A549 (cell line): ENCODE results near the gene SGTB. TPM values are rescaled to one million over a fixed set of nuclear protein-coding genes. Genes with fewer than 3 reads are reported as not detected.

ENCODE experiments used
- ATAC-seq, 2 experiments: fragments of 200-7000 bp in 1 of 2; fragments of >200 bp in 1 of 2; cut with Nextera tagmentation in 1 of 2; cut with Tn5 transposase in 1 of 2; 3 replicates each; pipeline versions ENCODE4 v1.8.0 to v1.9.1; 2018 to 2020; ENCODE audit warnings: mild to moderate bottlenecking in 1 of 2, moderate library complexity in 1 of 2
- CTCF ChIA-PET: fragments of 300-600 bp; sonication (Branson Sonifier 250); formaldehyde crosslinking; extraction: SDS; loops from one replicate; lab custom pipeline; 2021; ENCODE audit warnings: antibody characterized with exemption, inconsistent platforms; lab: Yijun Ruan, JAX
- POLR2A ChIA-PET: fragments of 350-600 bp; formaldehyde crosslinking; extraction: SDS; loops from one replicate; lab custom pipeline; 2021; ENCODE audit warnings: antibody characterized with exemption, inconsistent platforms; lab: Yijun Ruan, JAX
- DNase-seq, 2 experiments: peaks; one replicate each; pipeline versions ENCODE4 v3.0.0 to v3.0.0-alpha.2; 2011 to 2016; ENCODE audit warnings: low read depth in 1 of 2, low spot score in 1 of 2
- FAIRE-seq: peaks from 2 replicates; lab custom pipeline; 2011; peaks lifted over from hg19 to GRCh38; lab: Jason Lieb, UNC
- H3K27ac ChIP-seq, 2 experiments: fragments of >200 bp; sonication (Bioruptor Twin); formaldehyde crosslinking; 3 replicates each; pipeline ENCODE4 v1.5.1; 2016 to 2017
- H3K4me1 ChIP-seq: fragments of >200 bp; sonication (Bioruptor Twin); formaldehyde crosslinking; 3 replicates; pipeline ENCODE4 v1.6.1; 2016
- H3K4me2 ChIP-seq: fragments of >200 bp; sonication (Bioruptor Twin); formaldehyde crosslinking; 3 replicates; pipeline ENCODE4 v1.6.1; 2016
- H3K4me3 ChIP-seq: fragments of >200 bp; sonication (Bioruptor Twin); formaldehyde crosslinking; 3 replicates; pipeline ENCODE4 v1.5.1; 2016
- H3K9me3 ChIP-seq: fragments of >200 bp; sonication (Bioruptor Twin); formaldehyde crosslinking; 3 replicates; pipeline ENCODE4 v1.6.1; 2016
- CBX2 ChIP-seq: fragments of 200-600 bp; sonication (generic); IDR thresholded peaks from 2 replicates; pipeline ENCODE4 v1.6.1; 2016; ENCODE audit warnings: low read depth, mild to moderate bottlenecking, borderline replicate concordance
- CBX8 ChIP-seq: fragments of 200-600 bp; sonication (generic); IDR thresholded peaks from 2 replicates; pipeline ENCODE4 v1.6.1; 2016
- CHD2 ChIP-seq: fragments of 150-350 bp; IDR thresholded peaks from 2 replicates; pipeline ENCODE4 v1.6.1; 2014; ENCODE audit warnings: low read length; ENCODE audit not compliant: partially characterized antibody
- CHD4 ChIP-seq: fragments of 200-600 bp; sonication (generic); IDR thresholded peaks from 2 replicates; pipeline ENCODE4 v1.6.1; 2016; ENCODE audit warnings: antibody characterized with exemption, mild to moderate bottlenecking, borderline replicate concordance
- EP300 ChIP-seq, 2 experiments: fragments of >200 bp; sonication (Bioruptor Twin); formaldehyde crosslinking; IDR thresholded peaks; 2 replicates in 1 of 2; 3 replicates in 1 of 2; pipeline ENCODE4 v1.6.1; 2016 to 2017
- ESRRA ChIP-seq: fragments of 150-350 bp; IDR thresholded peaks from 2 replicates; pipeline ENCODE4 v1.6.1; 2014; ENCODE audit warnings: mild to moderate bottlenecking, low read length, borderline replicate concordance
- HEYL ChIP-seq: fragments of 250-450 bp; sonication (Bioruptor Pico); IDR thresholded peaks from 2 replicates; pipeline ENCODE4 v1.8.0; 2021; ENCODE audit warnings: mild to moderate bottlenecking, moderate library complexity
- HOXA7 ChIP-seq: fragments of 250-450 bp; sonication (Bioruptor Pico); IDR thresholded peaks from 2 replicates; pipeline ENCODE4 v1.5.0; 2020; ENCODE audit warnings: mild to moderate bottlenecking, moderate library complexity
- HOXB13 ChIP-seq: fragments of 250-450 bp; sonication (Bioruptor Pico); IDR thresholded peaks from 2 replicates; pipeline ENCODE4 v1.5.0; 2020; ENCODE audit warnings: low read depth, mild to moderate bottlenecking, moderate library complexity
- HOXB5 ChIP-seq: fragments of 250-450 bp; sonication (Bioruptor Pico); IDR thresholded peaks from 2 replicates; pipeline ENCODE4 v1.5.0; 2020; ENCODE audit warnings: mild to moderate bottlenecking, moderate library complexity
- JUN ChIP-seq, 2 experiments: fragments of >200 bp; sonication (Bioruptor Twin); formaldehyde crosslinking; IDR thresholded peaks; 2 replicates in 1 of 2; 3 replicates in 1 of 2; pipeline ENCODE4 v1.6.1; 2016 to 2017
- JUNB ChIP-seq: fragments of >200 bp; sonication (Bioruptor Twin); formaldehyde crosslinking; IDR thresholded peaks from 2 replicates; pipeline ENCODE4 v1.6.1; 2016
- KDM1A ChIP-seq: fragments of 200-600 bp; sonication (generic); IDR thresholded peaks from 2 replicates; pipeline ENCODE4 v1.6.1; 2016; ENCODE audit warnings: low read depth, mild to moderate bottlenecking
- MAZ ChIP-seq: fragments of 150-350 bp; IDR thresholded peaks from 2 replicates; pipeline ENCODE4 v1.6.1; 2014; ENCODE audit warnings: antibody characterized with exemption, low read depth, low read length, borderline replicate concordance
- NPAS2 ChIP-seq: fragments of 250-450 bp; sonication (Bioruptor Pico); IDR thresholded peaks from 2 replicates; pipeline ENCODE4 v1.8.0; 2022; ENCODE audit warnings: mild to moderate bottlenecking, moderate library complexity, borderline replicate concordance
- POLR2A ChIP-seq: IDR thresholded peaks from 2 replicates; pipeline ENCODE4 v1.6.1; 2012; ENCODE audit warnings: mild to moderate bottlenecking, low read length
- POLR2AphosphoS2 ChIP-seq: conservative IDR thresholded peaks from 2 replicates; pipeline ENCODE4 v1.6.1; 2012; ENCODE audit warnings: low read length, improper control_type of control experiment, inconsistent platforms
- RAD21 ChIP-seq, 2 experiments: fragments of >200 bp in 1 of 2; sonication (Bioruptor Twin) in 1 of 2; formaldehyde crosslinking in 1 of 2; IDR thresholded peaks in 1 of 2; conservative IDR thresholded peaks in 1 of 2; 2 replicates in 1 of 2; 3 replicates in 1 of 2; pipeline ENCODE4 v1.6.1; 2012 to 2018; ENCODE audit warnings: inconsistent platforms in 1 of 2
- RARB ChIP-seq: fragments of 250-450 bp; sonication (Bioruptor Pico); IDR thresholded peaks from 2 replicates; pipeline ENCODE4 v1.8.0; 2021; ENCODE audit warnings: mild to moderate bottlenecking, moderate library complexity
- SREBF2 ChIP-seq: fragments of 450-650 bp; IDR thresholded peaks from 2 replicates; pipeline ENCODE4 v1.6.1; 2014; ENCODE audit warnings: mild to moderate bottlenecking, moderate library complexity
- TFCP2L1 ChIP-seq: fragments of 250-450 bp; sonication (Bioruptor Pico); IDR thresholded peaks from 2 replicates; pipeline ENCODE4 v1.5.0; 2021; ENCODE audit warnings: mild to moderate bottlenecking
- TP53 ChIP-seq: fragments of 250-450 bp; sonication (Bioruptor Pico); IDR thresholded peaks from 2 replicates; pipeline ENCODE4 v1.5.0; 2021; ENCODE audit warnings: mild to moderate bottlenecking, moderate library complexity
- ZFP36 ChIP-seq: fragments of 450-650 bp; IDR thresholded peaks from 2 replicates; pipeline ENCODE4 v1.6.1; 2014; ENCODE audit warnings: borderline replicate concordance; ENCODE audit not compliant: partially characterized antibody
- WGBS: methylation state at CpG from one replicate; pipeline ENCODE4 v1.1.6; 2017; ENCODE audit errors: missing lambda C conversion rate; 5-methylcytosine and 5-hydroxymethylcytosine counted together
- polyA plus RNA-seq, 4 experiments: library from polyadenylated mRNA; depleted of rRNA in 3 of 4; stranded (reverse); fragments of >200 nt; fragmentation: RNase III in 1 of 4; extraction: RNeasy Plus Mini Kit Qiagen cat#74134 plus additional on column Dnase treatment in 1 of 4; gene quantifications; 2 replicates in 3 of 4; 3 replicates in 1 of 4; pipeline ENCODE4 v1.2.3, GENCODE V29; 2011 to 2017
- TF ChIP-seq, protein P1 (sequence below): fragments of >200 bp; sonication (Bioruptor Twin); formaldehyde crosslinking; IDR thresholded peaks from 3 replicates; pipeline ENCODE4 v1.5.1; 2016
- TF ChIP-seq, protein P2 (sequence below): fragments of >200 bp; sonication (Bioruptor Twin); formaldehyde crosslinking; IDR thresholded peaks from 3 replicates; pipeline ENCODE4 v1.6.1; 2016
- TF ChIP-seq, protein P3 (sequence below): IDR thresholded peaks from 2 replicates; pipeline ENCODE4 v1.6.1; 2012
- TF ChIP-seq, protein P4 (sequence below): IDR thresholded peaks from 2 replicates; pipeline ENCODE4 v1.6.1; 2012; ENCODE audit warnings: low read depth, borderline replicate concordance
- TF ChIP-seq, protein P5 (sequence below): fragments of >200 bp; sonication (Bioruptor Twin); formaldehyde crosslinking; IDR thresholded peaks from 2 replicates; pipeline ENCODE4 v1.6.1; 2016
- TF ChIP-seq, protein P6 (sequence below): fragments of 250-450 bp; sonication (Bioruptor Pico); IDR thresholded peaks from 2 replicates; pipeline ENCODE4 v1.5.0; 2021; ENCODE audit warnings: mild to moderate bottlenecking, moderate library complexity, borderline replicate concordance
- TF ChIP-seq, protein P7 (sequence below): fragments of 150-350 bp; IDR thresholded peaks from 2 replicates; pipeline ENCODE4 v1.6.1; 2014; ENCODE audit warnings: low read depth, mild to moderate bottlenecking, low read length

SGTB gene
- polyA plus RNA-seq, 2 of the 4 experiments (the other 2 are of a cell fraction): 8.6 to 17.4 TPM

DNA sequence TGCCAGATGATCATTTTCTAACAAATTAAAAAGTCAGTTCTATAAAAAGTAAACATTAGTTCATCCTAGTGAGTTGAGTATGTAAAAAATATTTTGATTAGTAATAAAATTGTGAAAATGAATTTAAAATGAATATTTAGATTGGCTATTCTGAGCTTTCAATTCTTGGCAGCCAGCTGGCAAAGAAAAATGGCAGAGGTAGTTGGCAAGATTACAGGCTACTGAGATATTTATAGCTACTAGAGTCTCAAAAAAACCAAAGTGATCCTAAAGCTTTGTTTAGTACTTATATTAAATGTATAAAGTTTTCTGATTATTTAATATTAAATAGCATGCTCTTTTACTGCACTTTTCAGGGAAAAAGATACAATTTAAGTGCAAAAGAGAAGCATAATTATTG lies 25.0 kb downstream of the SGTB start:
- ChIA-PET CTCF (no interaction called here), POLR2A (no interaction called here)
- no peak overlapping the region for H3K4me2 ChIP-seq
- no peak for DNase-seq
- no peaks in the 10 kb centered on the region for H3K4me1 ChIP-seq
- no peak overlapping the region for H3K27ac ChIP-seq
- no peak for ATAC-seq
- FAIRE-seq: no peak
- H3K9me3 ChIP-seq: no peaks in the 10 kb centered on the region
- H3K4me3 ChIP-seq: no peak overlapping the region
- TF ChIP-seq TFCP2L1 (CRISPR knock-in tag): no peak
- TF ChIP-seq RAD21 (conservative IDR thresholded peaks at IDR 0.05 in 1 of 2, IDR thresholded peaks at IDR 0.05 in 1 of 2): no peak
- TF ChIP-seq TP53 (CRISPR knock-in tag): no peak
- no peak for TF ChIP-seq CBX2
- TF ChIP-seq, protein P1, sequence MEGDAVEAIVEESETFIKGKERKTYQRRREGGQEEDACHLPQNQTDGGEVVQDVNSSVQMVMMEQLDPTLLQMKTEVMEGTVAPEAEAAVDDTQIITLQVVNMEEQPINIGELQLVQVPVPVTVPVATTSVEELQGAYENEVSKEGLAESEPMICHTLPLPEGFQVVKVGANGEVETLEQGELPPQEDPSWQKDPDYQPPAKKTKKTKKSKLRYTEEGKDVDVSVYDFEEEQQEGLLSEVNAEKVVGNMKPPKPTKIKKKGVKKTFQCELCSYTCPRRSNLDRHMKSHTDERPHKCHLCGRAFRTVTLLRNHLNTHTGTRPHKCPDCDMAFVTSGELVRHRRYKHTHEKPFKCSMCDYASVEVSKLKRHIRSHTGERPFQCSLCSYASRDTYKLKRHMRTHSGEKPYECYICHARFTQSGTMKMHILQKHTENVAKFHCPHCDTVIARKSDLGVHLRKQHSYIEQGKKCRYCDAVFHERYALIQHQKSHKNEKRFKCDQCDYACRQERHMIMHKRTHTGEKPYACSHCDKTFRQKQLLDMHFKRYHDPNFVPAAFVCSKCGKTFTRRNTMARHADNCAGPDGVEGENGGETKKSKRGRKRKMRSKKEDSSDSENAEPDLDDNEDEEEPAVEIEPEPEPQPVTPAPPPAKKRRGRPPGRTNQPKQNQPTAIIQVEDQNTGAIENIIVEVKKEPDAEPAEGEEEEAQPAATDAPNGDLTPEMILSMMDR: no peak
- TF ChIP-seq POLR2AphosphoS2: no peak
- TF ChIP-seq KDM1A: no peak
- TF ChIP-seq CBX8: no peak
- no peak for TF ChIP-seq JUNB
- TF ChIP-seq HEYL (CRISPR knock-in tag): no peak
- no peak for TF ChIP-seq HOXA7 (CRISPR knock-in tag)
- TF ChIP-seq, protein P2, sequence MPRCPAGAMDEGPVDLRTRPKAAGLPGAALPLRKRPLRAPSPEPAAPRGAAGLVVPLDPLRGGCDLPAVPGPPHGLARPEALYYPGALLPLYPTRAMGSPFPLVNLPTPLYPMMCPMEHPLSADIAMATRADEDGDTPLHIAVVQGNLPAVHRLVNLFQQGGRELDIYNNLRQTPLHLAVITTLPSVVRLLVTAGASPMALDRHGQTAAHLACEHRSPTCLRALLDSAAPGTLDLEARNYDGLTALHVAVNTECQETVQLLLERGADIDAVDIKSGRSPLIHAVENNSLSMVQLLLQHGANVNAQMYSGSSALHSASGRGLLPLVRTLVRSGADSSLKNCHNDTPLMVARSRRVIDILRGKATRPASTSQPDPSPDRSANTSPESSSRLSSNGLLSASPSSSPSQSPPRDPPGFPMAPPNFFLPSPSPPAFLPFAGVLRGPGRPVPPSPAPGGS: no peak
- TF ChIP-seq, protein P3, sequence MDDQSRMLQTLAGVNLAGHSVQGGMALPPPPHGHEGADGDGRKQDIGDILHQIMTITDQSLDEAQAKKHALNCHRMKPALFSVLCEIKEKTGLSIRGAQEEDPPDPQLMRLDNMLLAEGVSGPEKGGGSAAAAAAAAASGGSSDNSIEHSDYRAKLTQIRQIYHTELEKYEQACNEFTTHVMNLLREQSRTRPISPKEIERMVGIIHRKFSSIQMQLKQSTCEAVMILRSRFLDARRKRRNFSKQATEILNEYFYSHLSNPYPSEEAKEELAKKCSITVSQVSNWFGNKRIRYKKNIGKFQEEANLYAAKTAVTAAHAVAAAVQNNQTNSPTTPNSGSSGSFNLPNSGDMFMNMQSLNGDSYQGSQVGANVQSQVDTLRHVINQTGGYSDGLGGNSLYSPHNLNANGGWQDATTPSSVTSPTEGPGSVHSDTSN: no peak
- no peak for TF ChIP-seq ESRRA
- TF ChIP-seq ZFP36: no peak
- no peak for TF ChIP-seq CHD2
- TF ChIP-seq, protein P4, sequence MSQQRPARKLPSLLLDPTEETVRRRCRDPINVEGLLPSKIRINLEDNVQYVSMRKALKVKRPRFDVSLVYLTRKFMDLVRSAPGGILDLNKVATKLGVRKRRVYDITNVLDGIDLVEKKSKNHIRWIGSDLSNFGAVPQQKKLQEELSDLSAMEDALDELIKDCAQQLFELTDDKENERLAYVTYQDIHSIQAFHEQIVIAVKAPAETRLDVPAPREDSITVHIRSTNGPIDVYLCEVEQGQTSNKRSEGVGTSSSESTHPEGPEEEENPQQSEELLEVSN: no peak
- no peak for TF ChIP-seq RARB (CRISPR knock-in tag)
- no peak for TF ChIP-seq EP300 (IDR thresholded peaks at IDR 0.05)

DNA sequence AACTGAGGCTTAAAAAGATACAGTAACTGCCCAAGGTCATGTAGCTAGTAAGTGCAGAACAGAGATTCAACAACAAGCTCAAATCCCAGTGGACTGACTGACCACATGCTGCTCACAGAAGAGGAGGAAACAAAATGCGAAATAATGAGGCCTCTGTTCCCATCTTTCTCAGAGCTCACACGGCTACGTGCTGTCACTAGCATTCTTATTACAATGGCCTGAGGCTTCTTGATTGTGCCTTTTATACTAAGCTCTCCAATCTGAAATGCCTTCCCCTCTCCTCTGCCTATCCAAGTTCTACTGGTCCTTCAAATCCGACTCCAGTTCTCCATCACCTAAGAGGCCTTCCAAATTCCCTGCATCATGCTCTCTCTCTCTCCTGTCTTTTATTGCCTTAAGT lies 26.0 kb downstream of the SGTB start:
- FAIRE-seq (no peak), DNase-seq (no peak), ATAC-seq (no peak)
- 92% methylated on average over 4 of the region's 4 CpGs for WGBS
- Histone ChIP-seq H3K9me3 (no peaks in the 10 kb centered on the region), H3K4me2 (no peak overlapping the region), H3K4me1 (no peaks in the 10 kb centered on the region), H3K4me3 (no peak overlapping the region), H3K27ac (no peak overlapping the region)
- TF ChIP-seq NPAS2 (CRISPR knock-in tag): no peak
- TF ChIP-seq HOXB5 (CRISPR knock-in tag): no peak
- TF ChIP-seq HEYL (CRISPR knock-in tag): no peak
- TF ChIP-seq, protein P5, sequence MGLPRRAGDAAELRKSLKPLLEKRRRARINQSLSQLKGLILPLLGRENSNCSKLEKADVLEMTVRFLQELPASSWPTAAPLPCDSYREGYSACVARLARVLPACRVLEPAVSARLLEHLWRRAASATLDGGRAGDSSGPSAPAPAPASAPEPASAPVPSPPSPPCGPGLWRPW: no peak
- TF ChIP-seq, protein P6, sequence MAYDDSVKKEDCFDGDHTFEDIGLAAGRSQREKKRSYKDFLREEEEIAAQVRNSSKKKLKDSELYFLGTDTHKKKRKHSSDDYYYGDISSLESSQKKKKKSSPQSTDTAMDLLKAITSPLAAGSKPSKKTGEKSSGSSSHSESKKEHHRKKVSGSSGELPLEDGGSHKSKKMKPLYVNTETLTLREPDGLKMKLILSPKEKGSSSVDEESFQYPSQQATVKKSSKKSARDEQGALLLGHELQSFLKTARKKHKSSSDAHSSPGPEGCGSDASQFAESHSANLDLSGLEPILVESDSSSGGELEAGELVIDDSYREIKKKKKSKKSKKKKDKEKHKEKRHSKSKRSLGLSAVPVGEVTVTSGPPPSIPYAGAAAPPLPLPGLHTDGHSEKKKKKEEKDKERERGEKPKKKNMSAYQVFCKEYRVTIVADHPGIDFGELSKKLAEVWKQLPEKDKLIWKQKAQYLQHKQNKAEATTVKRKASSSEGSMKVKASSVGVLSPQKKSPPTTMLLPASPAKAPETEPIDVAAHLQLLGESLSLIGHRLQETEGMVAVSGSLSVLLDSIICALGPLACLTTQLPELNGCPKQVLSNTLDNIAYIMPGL (CRISPR knock-in tag): no peak
- TF ChIP-seq RAD21 (conservative IDR thresholded peaks at IDR 0.05 in 1 of 2, IDR thresholded peaks at IDR 0.05 in 1 of 2): no peak
- no peak for TF ChIP-seq HOXB13
- TF ChIP-seq SREBF2: no peak
- no peak for TF ChIP-seq MAZ
- no peak for TF ChIP-seq CBX8
- TF ChIP-seq POLR2A: no peak
- no peak for TF ChIP-seq CHD4
- TF ChIP-seq JUN (IDR thresholded peaks at IDR 0.05): no peak
- TF ChIP-seq ZFP36: no peak
- TF ChIP-seq, protein P7, sequence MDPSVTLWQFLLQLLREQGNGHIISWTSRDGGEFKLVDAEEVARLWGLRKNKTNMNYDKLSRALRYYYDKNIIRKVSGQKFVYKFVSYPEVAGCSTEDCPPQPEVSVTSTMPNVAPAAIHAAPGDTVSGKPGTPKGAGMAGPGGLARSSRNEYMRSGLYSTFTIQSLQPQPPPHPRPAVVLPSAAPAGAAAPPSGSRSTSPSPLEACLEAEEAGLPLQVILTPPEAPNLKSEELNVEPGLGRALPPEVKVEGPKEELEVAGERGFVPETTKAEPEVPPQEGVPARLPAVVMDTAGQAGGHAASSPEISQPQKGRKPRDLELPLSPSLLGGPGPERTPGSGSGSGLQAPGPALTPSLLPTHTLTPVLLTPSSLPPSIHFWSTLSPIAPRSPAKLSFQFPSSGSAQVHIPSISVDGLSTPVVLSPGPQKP: no peak
- ChIA-PET POLR2A (no interaction called here), CTCF (no interaction called here)
